GM18858 (cell line): Measurements from ENCODE around the gene TMED6.

Experiments
- ATAC-seq: cut with Tn5 transposase; IDR thresholded peaks from one replicate; pipeline ENCODE4 v1.9.1; 2021; ENCODE audit not compliant: unreplicated experiment

TMED6 gene

DNA sequence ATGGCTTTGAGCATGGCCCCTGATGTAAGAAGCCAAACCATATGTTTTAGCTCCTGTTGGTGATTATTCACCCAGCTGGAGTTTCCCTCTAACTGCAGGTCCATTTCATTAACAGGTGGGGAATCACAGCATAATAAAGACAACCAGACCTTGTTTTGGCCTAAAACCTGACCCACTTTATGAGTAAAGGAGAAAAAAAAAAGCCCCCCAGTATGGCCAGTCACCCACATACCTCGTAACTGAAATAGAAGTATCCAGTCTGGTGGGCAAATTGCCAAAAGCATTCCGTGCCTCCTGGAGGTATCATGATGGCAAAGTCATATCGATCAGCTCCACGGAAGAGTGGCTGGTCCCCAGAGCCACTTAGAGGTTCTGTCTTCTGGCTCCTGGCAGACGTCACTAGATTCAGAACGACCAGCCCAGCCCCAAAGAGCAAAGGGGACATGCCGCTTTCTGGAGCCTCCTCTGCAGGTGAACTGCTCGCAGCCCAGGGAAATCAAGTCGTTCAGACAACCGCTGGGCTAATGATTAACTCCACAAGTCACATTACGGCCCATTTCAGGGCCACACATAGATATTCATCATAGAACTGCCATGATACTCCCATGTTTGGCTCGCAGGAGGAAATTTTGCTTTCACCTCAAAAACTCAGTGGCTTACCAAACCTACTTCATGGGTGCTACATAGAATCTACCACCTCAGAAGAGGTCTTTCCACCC lies at the start of gene TMED6:
TMED6 (minus strand) TSS at position 478 of the 719 bp plus-strand sequence; CDS start at position 445, 33 bp downstream.
- ATAC-seq, result no peak

DNA sequence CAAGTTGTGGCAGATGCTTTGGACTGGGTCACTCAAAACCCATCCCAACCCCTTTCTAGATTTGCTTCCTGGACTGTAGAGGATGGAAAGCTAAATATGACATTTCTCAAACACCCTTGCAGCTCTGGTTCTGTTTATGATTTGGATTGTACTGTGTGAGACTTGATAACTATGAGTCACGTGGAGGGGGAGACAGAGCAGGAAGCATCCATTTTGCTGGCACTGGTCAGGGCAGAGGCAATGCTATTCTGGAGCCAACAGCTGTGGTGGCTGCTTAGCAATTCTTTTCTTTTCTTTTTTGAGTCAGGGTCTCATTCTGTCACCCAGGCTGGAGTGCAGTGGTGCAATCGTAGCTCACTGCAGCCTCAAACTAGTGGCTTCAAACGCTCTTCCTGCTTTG lies 47.8 kb upstream of the TMED6 start:
- no peak for ATAC-seq

DNA sequence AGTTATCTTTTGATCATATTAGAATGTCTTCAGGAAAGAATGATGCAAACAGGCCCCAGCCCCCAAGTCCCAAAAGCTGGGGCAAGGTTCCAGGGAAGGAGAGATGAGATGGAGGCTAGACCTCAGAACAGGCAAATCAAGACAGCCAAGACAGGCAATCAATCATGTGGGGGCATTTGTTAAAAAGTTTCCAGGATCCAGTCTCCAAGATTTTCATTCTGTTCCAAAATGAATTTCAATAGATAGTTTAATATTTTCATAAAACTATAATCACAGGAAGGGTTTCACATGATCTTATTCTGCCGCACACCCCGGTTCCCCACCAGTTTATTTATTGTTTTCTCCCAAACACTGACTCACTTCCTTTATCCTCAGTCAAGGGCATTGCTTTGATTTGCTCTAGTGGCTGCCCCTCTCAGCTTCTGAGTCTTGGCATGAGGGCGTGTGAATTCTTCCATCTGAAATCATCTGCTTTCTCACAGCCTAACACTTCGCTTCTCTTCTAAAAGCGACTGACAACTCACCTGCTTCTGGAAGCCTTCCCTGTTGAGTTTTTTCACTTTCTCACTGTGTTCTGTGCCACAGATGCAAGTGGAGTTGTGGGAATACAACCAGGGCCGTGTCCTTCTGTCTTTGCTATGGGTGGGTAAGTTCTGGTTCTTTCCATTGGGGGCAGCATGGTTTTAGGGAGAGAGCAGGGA lies 46.4 kb upstream of the TMED6 start:
- no peak for ATAC-seq

DNA sequence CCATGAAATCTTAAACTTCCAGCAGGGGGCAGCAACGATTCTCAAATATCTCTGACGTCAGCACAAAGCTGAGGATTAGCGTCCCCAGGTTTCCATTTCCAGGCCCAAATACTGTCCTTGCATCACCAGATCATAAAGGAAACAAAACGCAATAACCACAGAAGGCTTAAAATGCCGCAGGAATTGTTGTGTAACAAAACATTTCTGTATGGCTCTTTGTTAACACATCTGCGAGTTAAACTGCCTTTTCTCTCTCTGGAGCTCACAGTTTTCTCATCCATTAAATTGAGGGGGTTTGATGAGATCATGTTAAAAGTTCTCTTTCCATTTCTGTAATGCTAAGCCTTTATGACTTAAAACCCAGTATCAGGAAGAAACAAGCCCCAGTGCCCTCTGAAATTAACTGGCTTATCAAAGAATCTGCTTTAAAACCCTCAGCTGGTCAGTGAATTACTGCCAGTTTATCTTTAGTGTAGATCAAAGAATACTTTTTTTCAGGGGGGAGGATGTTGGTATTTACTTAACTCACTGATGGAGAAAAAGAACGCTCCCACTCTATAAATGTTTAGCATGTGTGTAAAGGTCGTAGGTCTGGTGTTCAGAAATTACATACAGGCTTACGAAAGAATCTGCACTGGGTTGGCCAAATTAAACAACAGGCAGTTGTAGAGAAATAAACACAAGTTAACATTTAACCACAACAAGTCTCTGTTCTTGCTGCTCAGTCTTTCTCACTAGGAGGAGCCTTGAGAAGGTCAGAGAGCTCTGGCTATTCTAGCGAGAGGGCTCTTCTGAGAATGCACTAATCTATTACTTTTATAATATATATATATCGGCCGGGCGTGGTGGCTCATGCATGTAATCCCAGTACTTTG lies 44.8 kb upstream of the TMED6 start:
- ATAC-seq, result no peak

DNA sequence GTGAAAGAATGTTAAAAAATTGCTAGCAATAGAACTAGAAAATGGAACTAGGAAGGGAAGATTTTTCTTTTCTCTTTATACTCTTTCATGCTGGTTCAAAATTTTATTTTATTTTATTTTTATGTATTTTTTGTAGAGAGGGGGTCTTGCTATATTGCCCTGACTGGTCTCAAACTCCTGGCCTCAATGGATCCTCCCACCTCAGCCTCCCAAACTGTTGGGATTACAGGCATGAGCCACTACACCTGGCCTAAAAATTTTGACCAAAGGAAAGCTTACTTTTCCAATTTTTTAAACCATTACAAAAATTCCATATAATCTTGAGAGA lies 44.2 kb upstream of the TMED6 start:
- ATAC-seq, result no peak

DNA sequence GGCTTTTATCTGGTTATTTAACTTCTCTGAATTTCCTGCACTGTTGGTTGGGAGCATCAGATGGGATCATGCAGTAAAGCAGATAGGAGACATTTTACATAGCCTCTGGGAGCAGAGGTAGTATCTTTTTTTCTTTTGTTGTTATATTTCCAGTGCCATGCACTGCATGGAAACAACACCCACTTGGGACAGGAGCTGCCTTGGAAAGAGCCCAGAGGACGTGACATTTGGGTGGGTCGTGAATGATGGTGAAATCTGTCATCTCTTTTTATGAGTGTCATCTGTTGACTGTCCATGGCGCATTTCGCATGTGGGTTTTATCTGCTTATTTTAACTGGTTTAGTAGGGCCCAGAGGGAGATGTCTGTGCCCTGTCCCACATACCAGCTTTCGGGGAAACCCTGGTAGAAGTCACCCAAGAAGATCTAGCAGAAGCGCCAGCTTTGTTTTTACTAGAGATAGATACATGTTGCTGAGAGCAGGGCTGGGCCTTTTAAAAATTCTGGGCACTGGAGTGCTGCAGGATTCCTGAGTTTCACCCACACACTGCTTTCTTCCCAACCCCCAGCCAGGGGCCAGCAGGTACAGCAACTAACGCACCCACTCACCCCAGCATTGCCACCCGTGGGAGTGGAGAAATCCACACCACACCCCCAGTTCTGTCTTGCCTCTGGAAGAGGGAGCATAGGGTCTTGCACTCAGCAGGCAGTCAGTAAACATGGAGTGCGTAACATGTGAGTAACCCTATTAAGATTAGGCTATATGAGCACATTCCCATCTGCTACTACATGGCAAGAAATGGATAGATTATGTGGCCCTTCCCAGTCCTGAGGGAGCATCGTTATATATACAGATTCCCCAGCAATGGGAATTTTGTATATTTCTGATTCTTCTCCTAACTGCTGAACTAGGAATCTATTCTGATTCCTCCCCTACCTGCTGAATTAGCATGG lies 42.6 kb upstream of the TMED6 start:
- ATAC-seq, result no peak

DNA sequence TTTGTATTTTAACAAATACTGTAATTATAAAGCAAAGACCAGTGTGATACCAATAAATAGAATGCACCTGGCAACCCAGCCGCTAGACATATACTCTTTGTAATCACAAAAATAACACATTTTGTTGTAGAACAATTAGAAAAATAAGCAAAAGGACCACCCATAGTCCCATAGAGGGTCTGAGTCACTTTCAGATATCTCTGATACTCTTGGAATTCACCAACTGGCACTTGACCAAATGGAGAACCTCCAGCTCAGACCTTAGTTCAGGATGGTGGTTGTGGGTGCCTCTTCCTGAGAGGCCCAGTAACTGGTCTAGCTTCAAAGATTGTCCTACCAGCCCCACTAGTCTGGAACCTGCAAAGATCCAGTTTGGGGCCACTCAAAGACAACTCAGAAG lies 35.0 kb upstream of the TMED6 start:
- no peak for ATAC-seq

DNA sequence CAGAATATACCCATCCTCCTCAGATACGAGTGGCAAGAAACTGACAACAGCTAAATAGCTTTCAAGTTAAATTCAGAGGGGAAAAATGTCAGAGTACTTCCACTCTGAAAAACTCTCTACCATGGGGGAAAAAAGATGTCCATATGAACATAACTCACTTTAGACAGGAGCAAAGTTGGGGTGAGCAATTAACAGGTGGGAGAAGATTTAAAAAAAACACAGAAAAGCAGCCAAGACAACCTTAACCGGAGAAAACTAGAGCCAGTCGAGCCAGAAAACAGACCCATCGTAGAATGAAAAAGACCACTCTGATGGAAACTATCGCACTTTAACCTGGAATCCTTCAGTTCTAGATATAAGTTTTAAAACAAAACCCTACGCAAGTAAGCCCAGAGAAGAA lies 33.4 kb upstream of the TMED6 start:
- ATAC-seq, result no peak

DNA sequence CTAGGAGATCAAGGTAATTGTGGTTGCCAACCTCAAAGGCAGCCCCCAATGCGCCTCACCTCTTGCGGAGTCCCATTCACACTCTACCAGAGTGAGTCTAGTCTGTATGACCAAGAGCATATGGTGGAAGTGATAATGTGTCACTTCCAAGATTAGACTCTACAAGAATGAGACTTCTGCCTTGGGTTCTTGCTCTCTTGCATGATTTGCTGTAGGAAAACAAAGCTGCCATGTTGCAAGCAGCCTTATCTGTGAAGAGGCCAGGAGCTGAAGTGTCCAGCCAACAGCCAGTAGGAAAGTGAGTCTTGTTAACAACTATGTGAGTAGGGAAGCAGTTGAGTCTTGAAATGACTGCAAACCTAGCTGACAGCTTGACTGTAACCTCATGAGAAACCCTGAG lies 30.8 kb upstream of the TMED6 start:
- no peak for ATAC-seq

DNA sequence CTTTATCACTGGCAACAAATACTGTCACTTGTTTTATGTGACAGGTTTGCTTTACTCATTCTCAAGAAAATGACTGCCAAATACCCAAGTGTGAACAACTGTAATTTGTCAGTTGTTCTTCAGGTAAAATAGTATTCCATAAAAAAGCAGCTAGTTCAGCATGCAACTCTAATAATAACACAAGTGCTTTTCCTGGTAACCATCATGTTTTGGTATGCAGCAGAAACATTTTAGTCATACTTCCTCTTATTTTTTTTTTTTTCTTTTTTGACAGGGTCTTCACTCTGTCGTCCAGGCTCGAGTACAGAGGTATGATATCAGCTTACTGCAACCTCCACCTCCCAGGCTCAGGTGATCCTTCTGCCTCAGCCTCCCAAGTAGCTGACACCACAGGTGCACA lies 29.6 kb upstream of the TMED6 start:
- no peak for ATAC-seq

DNA sequence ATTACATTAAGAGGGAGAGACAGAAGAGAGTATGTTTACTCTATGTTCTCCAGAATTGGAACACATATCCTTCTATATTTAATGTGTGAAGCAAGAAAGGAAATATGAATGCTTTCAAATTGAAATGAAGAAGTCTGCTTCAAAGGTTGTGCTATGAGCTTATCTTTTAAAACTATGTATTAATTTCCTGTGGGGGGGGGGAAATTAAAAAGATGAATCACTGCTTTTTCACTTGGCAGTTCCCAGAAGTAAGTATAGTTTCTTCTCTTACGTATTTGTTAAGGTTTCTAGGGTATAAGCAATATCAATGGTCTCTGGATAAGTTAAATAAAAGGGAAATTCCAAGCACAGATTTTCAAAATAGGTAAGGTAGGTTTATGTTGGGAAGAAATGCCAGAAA lies 27.2 kb upstream of the TMED6 start:
- ATAC-seq, result no peak

DNA sequence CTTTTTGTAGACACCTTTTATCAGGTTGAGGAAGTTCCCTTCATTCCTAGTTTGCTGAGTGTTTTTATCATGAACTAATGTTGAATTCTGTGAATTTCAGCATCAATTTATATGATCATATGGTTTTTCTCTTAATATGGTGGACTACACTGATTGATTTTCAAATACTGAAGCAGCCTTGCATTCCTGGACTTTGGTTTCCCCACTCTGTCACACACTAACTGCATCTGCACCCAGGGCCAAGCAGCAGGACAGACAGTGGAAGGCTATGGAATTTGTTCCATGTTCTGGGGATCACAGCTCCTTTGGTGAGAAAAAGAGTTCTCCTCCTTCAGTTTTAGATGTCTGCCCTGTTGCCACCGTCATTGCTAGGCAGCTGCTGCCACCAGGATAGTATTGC lies 26.4 kb upstream of the TMED6 start:
- no peak for ATAC-seq

DNA sequence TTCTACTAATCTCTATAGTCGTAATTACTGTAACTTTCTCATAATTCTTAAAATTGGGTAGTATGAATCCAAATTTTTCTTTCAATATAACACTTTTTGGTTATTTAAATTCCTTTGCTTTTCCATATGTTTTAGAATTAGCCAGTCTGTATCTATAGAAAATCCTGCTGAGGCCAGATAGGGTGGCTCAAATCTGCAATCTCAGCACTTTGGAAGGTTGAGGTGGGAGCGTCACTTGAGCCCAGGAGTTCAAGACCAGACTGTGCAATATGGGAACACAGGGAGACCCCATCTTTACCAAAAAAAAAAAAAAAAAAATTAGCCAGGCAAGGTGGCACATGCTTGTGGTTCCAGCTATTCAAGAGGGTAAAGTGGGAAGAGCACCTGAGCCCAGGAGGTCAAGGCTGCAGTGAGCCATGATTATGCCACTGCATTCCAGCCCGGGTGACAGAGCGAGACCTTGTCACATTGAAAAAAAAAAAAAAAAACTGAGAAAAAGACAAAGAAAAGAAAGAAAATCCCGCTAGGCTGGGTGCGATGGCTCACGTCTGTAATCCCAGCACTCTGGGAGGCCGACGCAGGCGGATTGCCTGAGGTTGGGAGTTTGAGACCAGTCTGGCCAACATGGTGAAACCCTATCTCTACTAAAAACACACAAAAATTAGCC lies 24.9 kb upstream of the TMED6 start:
- ATAC-seq, result no peak

DNA sequence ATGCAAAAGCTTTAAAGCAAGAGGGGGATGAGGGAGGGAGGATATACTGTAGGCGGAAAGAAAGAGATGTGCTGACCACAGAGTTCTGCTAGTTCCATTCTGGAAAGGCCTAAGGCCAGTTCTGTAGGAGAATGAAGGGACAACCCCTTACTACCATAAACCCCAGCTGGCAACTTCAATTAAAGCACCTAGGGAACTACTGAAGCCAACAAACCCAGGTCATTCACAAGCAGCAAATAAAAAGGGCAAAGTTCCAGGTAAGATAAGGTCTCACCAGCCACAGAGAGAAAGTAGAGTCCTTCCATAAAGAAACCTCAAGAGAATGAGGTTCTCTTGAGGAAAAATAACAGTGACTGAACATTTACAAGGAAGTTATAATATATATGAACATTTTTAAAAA lies 21.4 kb upstream of the TMED6 start:
- ATAC-seq, result no peak

DNA sequence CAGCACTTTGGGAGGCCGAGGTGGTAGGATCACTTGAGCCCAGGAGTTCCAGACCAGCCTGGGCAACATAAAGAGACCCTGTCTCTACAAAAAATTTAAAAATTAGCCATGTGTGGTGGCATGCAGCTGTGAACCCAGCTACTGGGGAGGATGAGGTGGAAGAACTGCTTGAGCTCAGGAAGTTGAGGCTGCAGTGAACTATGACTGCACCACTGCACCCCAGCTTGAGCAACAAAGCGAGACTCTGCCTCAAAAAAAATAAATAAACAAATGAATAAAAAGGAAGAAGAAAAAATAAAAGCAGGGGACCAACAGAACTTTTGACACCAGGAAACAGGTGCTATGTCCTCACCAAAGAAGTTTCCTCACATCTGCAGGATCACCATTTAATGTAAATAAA lies 20.0 kb upstream of the TMED6 start:
- no peak for ATAC-seq

DNA sequence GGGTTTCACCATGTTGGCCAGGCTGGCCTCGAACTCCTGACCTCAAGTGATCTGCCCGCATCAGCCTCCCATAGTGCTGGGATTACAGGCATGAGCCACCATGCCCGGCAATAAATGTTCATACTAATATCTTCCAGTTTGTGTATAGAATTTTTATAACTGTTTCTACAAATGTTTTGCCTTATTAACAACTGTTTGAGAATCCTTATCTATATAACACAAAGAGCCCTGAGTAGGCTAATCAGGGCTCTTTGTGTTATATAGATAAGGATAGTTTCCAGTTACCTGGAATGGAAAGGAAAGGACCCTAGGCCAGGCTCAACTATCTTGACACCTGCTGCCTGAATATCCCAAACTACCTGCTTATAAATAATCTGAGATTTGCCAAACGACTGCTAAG lies 17.3 kb upstream of the TMED6 start:
- ATAC-seq, result no peak

DNA sequence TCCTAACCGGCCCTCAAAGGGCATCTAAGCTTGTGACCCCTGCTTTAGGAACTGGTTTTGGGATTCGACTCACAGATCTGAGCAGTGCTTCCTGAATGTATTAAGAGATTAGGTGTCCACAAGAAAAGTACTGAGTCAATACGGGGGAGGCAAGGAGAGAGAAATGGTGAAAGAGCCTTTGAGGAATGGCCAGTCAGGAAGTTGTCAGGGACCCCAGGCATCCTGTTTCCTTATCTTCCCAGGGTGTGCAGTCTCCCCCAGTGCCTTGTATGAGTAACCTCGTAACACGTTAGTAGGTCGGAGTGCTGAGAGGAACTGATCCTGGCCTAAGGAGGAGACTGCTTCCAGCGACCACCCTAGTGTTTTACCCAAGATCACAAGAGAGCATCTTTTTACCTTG lies 16.4 kb upstream of the TMED6 start:
- ATAC-seq, result no peak

DNA sequence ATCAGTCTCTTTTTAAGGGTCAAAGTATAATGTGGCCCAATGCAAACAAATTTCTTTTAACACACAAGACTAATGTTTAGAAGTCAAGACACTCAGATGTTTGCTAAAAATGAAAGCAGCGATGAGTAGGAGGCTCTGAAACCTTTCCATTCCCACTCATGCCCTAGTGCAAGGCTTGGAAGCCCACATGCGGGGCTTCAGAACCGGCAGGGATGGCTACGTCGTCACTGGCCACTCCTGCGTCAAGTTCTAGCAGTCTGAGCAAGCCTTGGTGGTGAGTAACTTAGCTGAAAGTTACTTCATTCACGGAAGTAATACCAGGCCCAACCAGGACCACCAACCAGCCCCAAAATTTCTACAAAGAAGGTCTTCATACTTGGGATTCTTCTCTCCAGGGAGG lies 14.8 kb upstream of the TMED6 start:
- ATAC-seq, result no peak

DNA sequence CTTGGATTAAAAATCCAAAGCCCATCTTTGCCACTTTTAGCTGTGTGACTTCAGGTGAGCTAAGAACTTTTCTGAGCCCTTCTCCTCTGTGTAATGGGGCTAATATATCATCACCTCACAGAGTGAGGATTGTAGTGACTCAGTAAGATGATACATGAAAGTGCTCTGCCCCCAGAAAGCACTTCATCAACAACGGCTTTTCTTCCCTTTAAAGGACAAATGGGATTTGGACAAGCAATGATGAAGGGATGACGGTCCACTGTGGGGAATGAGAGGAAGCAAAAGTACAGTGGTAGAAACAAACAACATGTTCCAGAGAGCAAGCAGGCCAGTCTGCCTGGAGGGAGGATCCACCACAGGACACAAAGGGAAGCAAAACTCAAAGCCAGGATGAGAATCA lies 14.3 kb upstream of the TMED6 start:
- no peak for ATAC-seq

DNA sequence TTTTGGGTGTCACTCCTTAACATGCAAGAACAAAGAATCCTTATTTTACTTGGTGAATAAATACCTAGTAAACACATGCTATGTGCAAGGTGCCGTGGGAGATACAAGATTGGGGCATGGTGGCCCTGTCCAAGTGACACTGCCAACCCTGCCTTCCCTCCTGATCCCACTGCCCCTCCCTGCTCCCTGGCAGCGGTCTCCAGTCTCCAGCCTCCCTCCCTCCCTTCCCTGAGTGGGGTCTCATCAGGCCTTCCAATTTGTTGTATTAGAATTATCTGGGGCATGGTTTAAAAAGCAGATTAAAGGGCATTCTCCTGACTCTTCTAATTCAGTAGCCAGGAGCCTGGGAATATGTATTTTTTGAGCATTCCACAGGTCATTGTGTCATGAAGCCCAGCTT lies 12.5 kb upstream of the TMED6 start:
- ATAC-seq, result no peak
